Thymus (tissue), 11 donors: ENCODE measurements around the gene ZNF76. TPM values are rescaled to one million over a fixed set of nuclear protein-coding genes. Genes with fewer than 3 reads are reported as not detected.

Experiments used
- DNase-seq, 9 donors: peaks; one replicate each; pipeline ENCODE4 v3.0.0-alpha.2; 2013; ENCODE audit warnings: low spot score in 9 of 9, low read depth in 6 of 9, missing footprints in 1 of 9
- H3K27ac ChIP-seq, 2 donors: one replicate each; pipeline ENCODE4 v1.5.1; 2013; ENCODE audit warnings: control low read depth in 1 of 2, low read depth in 1 of 2, low read length in 1 of 2, mild to moderate bottlenecking in 1 of 2, moderate library complexity in 1 of 2
- H3K27me3 ChIP-seq, 2 donors: one replicate each; pipeline ENCODE4 v1.5.1; 2013; ENCODE audit warnings: low read length in 1 of 2; ENCODE audit not compliant: control insufficient read depth in 2 of 2, insufficient read depth in 1 of 2
- H3K36me3 ChIP-seq, 2 donors: one replicate each; pipeline ENCODE4 v1.5.1; 2013; ENCODE audit warnings: low read length in 1 of 2, mild to moderate bottlenecking in 1 of 2, moderate library complexity in 1 of 2; ENCODE audit not compliant: control insufficient read depth in 2 of 2, insufficient read depth in 2 of 2
- H3K4me1 ChIP-seq, 2 donors: one replicate each; pipeline ENCODE4 v1.5.1; 2013; ENCODE audit warnings: low read length in 2 of 2; ENCODE audit not compliant: control insufficient read depth in 2 of 2, insufficient read depth in 2 of 2
- H3K4me3 ChIP-seq, 2 donors: one replicate each; pipeline ENCODE4 v1.5.1; 2013; ENCODE audit warnings: low read length in 2 of 2, control low read depth in 1 of 2, mild to moderate bottlenecking in 1 of 2
- H3K9me3 ChIP-seq, 2 donors: one replicate each; pipeline ENCODE4 v1.5.1; 2013; ENCODE audit warnings: low read length in 1 of 2, mild to moderate bottlenecking in 1 of 2; ENCODE audit not compliant: control insufficient read depth in 2 of 2, insufficient read depth in 1 of 2
- WGBS: extraction: QIAGEN DNeasy Blood & Tissue Kit; methylation state at CpG from one replicate; pipeline ENCODE4 v1.1.7; 2013; 5-methylcytosine and 5-hydroxymethylcytosine counted together
- polyA plus RNA-seq: library from polyadenylated mRNA; stranded (reverse); fragments of 200-250 nt; gene quantifications from one replicate; pipeline ENCODE4 v1.2.3, GENCODE V29; 2013
- total RNA-seq: library from RNA; stranded (reverse); fragments of 120-200 nt; gene quantifications from one replicate; pipeline ENCODE4 v1.2.4, GENCODE V29; 2013
- donor health status: healthy.

ZNF76 gene
- total and polyA plus RNA-seq, 2 donors = 13.9 to 32.0 TPM

GRCh38 chr6:35273822-35274559 is 14.5 kb downstream of the ZNF76 start:
- no peak overlapping the region for H3K4me3 ChIP-seq
- DNase-seq = no peak
- 97% methylated on average over 4 of the region's 4 CpGs for WGBS

GRCh38 chr6:35275744-35276260 is 16.3 kb downstream of the ZNF76 start:
- no peak for DNase-seq
- Histone ChIP-seq H3K9me3 (no peaks in the 10 kb centered on the region), H3K27me3 (no peaks in the 10 kb centered on the region), H3K4me3 (no peak overlapping the region), H3K36me3 (peaks cover 4% of the 10 kb centered on the region in 2 donors), H3K27ac (no peak overlapping the region), H3K4me1 (no peaks in the 10 kb centered on the region)
- WGBS = 95% methylated on average over 4 of the region's 4 CpGs

More at GRCh38 chr6:35273822-35274559, 14.5 kb downstream of the ZNF76 start:
- peaks cover 0 to 3% of the 10 kb centered on the region in 2 donors for H3K4me1 ChIP-seq
- H3K27ac ChIP-seq = no peak overlapping the region
- H3K36me3 ChIP-seq = peaks cover 2 to 4% of the 10 kb centered on the region in 2 donors
- no peaks in the 10 kb centered on the region for H3K27me3 ChIP-seq
- no peaks in the 10 kb centered on the region for H3K9me3 ChIP-seq

- H3K36me3 ChIP-seq = peaks cover 30 to 32% of the 10 kb centered on the region in 2 donors
- 99% methylated on average over 3 of the region's 3 CpGs for WGBS
- H3K27ac ChIP-seq = no peak overlapping the region
- H3K27me3 ChIP-seq = no peaks in the 10 kb centered on the region
- no peak overlapping the region for H3K4me3 ChIP-seq
- DNase-seq = no peak
- no peaks in the 10 kb centered on the region for H3K4me1 ChIP-seq
- peaks cover 0 to 2% of the 10 kb centered on the region in 2 donors for H3K9me3 ChIP-seq
These were observed 19.2 kb downstream of the ZNF76 start for GRCh38 chr6:35278708-35279107.

- no peak overlapping the region for H3K4me3 ChIP-seq
- H3K4me1 ChIP-seq = no peaks in the 10 kb centered on the region
- 90% methylated on average over 4 of the region's 4 CpGs for WGBS
- H3K9me3 ChIP-seq = peaks cover 0 to 2% of the 10 kb centered on the region in 2 donors
- no peaks in the 10 kb centered on the region for H3K27me3 ChIP-seq
- no peak for DNase-seq
- H3K36me3 ChIP-seq = peaks cover 36 to 45% of the 10 kb centered on the region in 2 donors
- no peak overlapping the region for H3K27ac ChIP-seq
These were observed 21.4 kb downstream of the ZNF76 start for GRCh38 chr6:35280903-35281302.

- Histone ChIP-seq H3K9me3 (peaks cover 0 to 2% of the 10 kb centered on the region in 2 donors), H3K27me3 (no peaks in the 10 kb centered on the region), H3K27ac (no peak overlapping the region), H3K4me3 (no peak overlapping the region), H3K36me3 (peaks cover 51 to 61% of the 10 kb centered on the region in 2 donors), H3K4me1 (no peaks in the 10 kb centered on the region)
- no peak for DNase-seq
- WGBS = 100% methylated on average over 2 of the region's 2 CpGs
These were observed 22.9 kb downstream of the ZNF76 start for GRCh38 chr6:35282472-35282871.

GRCh38 chr6:35283361-35283760 is 23.8 kb downstream of the ZNF76 start:
- DNase-seq = no peak
- Histone ChIP-seq H3K36me3 (peaks cover 60 to 70% of the 10 kb centered on the region in 2 donors), H3K4me3 (no peak overlapping the region), H3K27ac (no peak overlapping the region), H3K27me3 (no peaks in the 10 kb centered on the region), H3K4me1 (no peaks in the 10 kb centered on the region), H3K9me3 (peaks cover 0 to 2% of the 10 kb centered on the region in 2 donors)
- whole genome bisulfite sequencing = 99% methylated on average over 2 of the region's 2 CpGs

GRCh38 chr6:35287671-35288396 is 28.3 kb downstream of the ZNF76 start:
- 98% methylated on average over 12 of the region's 12 CpGs for WGBS
- Histone ChIP-seq H3K27me3 (no peaks in the 10 kb centered on the region), H3K4me1 (no peaks in the 10 kb centered on the region), H3K9me3 (no peaks in the 10 kb centered on the region), H3K4me3 (no peak overlapping the region), H3K36me3 (peaks cover 79 to 88% of the 10 kb centered on the region in 2 donors), H3K27ac (no peak overlapping the region)
- no peak for DNase-seq

DNA sequence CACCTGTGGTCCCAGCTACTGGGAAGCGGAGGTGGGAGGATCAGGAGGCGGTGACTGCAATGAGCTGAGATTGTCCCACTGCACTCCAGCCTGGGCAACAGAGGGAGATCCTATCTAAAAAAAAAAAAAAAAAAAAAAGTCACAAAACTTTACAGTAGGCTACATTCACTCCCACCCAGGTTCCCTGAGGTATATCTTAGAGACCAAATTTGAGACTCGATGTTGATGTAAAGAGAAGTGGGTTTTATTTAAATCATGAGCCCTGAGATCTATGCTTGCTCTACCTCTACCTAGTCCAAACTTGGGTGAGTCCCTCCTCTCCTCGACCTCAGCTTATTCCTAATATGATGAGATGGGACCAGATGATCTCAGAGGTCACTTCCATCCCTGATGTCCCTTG is 29.3 kb downstream of the ZNF76 start:
- Histone ChIP-seq H3K36me3 (peaks cover 78 to 88% of the 10 kb centered on the region in 2 donors), H3K4me3 (no peak overlapping the region), H3K27me3 (no peaks in the 10 kb centered on the region), H3K9me3 (no peaks in the 10 kb centered on the region), H3K27ac (no peak overlapping the region), H3K4me1 (no peaks in the 10 kb centered on the region)
- no peak for DNase-seq
- WGBS = 70% methylated on average over 4 of the region's 4 CpGs

GRCh38 chr6:35291491-35291890 is 32.0 kb downstream of the ZNF76 start:
- no peak for DNase-seq
- Histone ChIP-seq H3K4me3 (no peak overlapping the region), H3K27me3 (no peaks in the 10 kb centered on the region), H3K9me3 (no peaks in the 10 kb centered on the region), H3K36me3 (peaks cover 79 to 94% of the 10 kb centered on the region in 2 donors), H3K27ac (no peak overlapping the region), H3K4me1 (no peaks in the 10 kb centered on the region)
- WGBS = 97% methylated on average over 13 of the region's 13 CpGs
